Endothelial cell of hepatic sinusoid (primary cell): ENCODE measurements around the gene SLC7A6OS.
"Not testable (repeated sequence)": the region's sequence is repeated elsewhere in the genome, so short reads cannot be mapped to it uniquely, and the experiment has no call there.

Source experiments
- in situ Hi-C: cut with HindIII; loops from 2 replicates; pipeline ENCODE4 v1.10.0; 2017; ENCODE audit warnings: low sequenced_read_pairs

The SLC7A6OS gene

DNA sequence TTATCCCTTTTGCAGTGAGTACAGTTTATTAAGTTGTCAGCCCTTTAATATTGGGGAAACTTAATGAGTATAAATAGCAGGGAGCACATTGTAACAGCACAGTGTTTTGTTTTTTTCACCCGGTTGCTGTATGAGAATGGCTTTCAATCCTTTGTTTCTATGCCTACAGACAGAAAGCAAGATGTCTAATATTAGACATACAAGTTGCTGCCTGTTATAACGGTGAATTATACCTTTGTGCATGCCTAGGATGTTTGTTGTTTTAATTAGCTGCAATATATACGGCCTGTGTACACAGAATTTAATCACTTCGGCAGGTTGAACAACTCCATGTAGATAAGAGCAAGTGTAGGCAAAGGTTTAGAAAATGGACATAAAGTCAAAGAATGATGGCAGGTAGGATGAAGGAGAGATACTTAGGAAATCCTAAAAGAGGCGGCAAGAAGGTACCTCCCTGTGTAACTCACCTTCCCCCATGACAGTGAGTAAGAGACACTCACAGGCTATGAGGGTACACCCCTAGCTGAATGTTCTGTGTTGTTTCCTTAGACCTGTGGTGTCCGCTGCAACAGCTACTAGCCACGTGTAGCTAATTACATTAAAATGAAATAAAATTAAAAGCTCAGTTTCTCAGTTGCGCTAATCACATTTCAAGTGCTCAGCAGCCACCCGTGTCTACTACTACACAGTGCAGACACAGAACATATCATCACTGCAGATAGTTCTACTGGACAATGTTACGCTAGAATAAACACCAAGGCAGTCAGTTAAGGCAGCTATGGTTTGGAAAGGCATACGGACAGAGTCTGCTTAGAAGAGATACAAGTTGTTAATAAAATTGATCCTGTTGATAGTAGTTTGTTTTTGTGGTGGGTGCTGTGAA, 10.9 kb downstream of the SLC7A6OS start:
- in situ Hi-C loops: no loop called here

DNA sequence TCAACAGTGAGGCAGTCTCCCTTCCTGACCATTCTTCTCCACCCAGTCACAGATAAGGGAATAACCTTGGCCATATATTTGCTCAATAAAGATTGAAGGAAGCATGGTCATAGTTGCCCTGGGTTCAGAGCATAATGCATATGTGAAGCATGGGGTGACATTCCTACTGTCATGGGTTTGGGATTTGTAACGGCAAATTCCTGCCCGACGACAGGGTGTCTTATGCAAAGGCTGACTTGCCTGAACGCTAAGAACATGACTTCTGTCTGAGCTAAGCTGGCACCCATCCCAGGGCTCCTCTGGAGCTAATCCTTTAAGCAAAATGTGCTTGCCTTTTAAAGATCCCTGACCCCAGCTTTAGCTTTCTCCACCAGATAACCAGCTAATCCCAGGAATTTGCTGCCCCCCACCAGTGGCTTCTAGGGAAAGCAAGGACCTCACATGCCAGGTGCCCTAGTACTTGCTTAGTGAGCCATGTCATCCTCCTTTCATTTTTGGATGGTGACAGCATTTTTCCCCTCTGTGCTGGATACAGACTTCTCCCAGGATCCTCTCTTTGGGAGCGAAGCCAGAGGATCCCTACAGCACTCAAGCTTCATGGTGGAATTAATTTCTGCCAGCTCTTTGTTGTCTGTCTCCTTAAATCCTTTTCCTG, 11.7 kb downstream of the SLC7A6OS start:
- in situ Hi-C loops: no loop called here

DNA sequence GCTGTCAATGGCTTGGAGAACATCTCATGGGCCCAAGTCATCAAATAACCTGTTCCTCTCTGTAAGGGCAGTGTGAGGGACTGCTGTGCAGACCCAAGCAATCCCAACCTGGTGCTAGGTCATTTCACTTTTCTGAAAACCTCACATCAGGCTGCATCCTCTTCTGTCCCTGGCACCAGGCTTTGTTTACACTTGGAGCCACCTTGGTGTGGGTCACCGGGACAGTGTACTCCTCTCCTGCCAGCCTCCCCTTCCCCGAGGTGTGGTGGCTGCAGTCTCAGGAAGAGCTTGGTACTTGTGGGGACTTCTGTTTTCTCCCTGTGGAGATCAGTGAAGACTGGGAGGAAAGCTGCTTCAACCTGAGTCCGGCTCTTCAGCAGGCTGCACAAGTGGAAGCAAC, 12.4 kb downstream of the SLC7A6OS start:
- in situ Hi-C loops: no loop called here

- in situ Hi-C loops: no loop called here
Measured at GRCh38 chr16:68297908-68298307, 12.8 kb downstream of the SLC7A6OS start.

DNA sequence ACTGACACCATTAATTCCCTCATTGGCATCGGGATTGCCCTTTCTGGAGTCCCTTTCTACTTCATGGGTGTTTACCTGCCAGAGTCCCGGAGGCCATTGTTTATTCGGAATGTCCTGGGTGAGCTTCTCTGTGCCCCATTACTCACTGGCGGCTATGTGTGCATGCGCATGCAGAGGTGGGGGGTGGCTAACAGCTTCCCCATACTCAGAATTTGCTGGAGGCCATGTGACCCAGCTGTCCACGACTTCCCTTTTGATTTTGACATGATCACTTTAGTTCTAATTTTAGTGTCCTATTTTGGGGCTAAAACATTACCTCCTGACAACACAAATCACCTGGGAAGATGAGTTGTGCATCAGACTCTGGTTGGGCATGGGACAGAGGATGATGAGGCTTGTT, 14.1 kb downstream of the SLC7A6OS start:
- in situ Hi-C loops: no loop called here

DNA sequence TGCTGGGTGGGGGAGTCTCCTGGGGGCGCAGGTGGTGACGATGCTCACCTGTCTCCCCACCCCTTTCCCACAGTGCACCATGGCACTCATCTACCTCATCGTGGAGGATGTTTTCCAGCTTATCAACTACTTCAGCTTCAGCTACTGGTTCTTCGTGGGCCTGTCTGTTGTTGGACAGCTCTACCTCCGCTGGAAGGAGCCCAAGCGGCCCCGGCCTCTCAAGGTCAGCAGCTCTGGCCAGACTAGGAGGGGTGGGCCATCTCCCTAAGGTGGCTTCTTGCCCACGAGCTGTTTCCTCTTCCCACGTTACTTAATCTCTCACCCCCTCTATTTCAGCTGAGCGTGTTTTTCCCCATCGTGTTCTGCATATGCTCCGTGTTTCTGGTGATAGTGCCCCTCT, 14.5 kb downstream of the SLC7A6OS start:
- in situ Hi-C loops: no loop called here

GRCh38 chr16:68292425-68292824, 18.3 kb downstream of the SLC7A6OS start:
- in situ Hi-C loops: no loop called here

DNA sequence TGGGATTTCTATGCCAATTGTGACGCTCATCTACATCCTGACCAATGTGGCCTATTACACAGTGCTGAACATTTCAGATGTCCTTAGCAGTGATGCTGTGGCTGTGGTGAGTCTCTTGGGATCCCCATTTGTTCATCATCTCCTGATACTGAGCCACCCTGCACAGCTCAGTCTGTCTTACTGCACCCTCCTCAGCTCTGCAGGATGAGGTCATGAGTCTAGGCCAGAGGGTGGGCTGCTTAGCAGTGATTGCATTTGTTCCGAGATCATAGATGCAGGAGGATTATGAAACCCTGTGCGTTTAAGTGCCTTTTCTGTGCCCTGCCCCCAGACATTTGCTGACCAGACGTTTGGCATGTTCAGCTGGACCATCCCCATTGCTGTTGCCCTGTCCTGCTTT, 19.5 kb downstream of the SLC7A6OS start:
- in situ Hi-C loops: no loop called here

GRCh38 chr16:68290450-68290849, 20.3 kb downstream of the SLC7A6OS start:
- in situ Hi-C loops: no loop called here

GRCh38 chr16:68289621-68290329, 21.0 kb downstream of the SLC7A6OS start:
- in situ Hi-C loops: no loop called here

GRCh38 chr16:68289202-68289601, 21.5 kb downstream of the SLC7A6OS start:
- in situ Hi-C loops: no loop called here

GRCh38 chr16:68288796-68289195, 21.9 kb downstream of the SLC7A6OS start:
- in situ Hi-C loops: not testable (repeated sequence)

- in situ Hi-C loops: no loop called here
Measured at GRCh38 chr16:68288252-68288650, 22.5 kb downstream of the SLC7A6OS start.

- in situ Hi-C loops: no loop called here
Measured at GRCh38 chr16:68287276-68288251, 23.2 kb downstream of the SLC7A6OS start.

DNA sequence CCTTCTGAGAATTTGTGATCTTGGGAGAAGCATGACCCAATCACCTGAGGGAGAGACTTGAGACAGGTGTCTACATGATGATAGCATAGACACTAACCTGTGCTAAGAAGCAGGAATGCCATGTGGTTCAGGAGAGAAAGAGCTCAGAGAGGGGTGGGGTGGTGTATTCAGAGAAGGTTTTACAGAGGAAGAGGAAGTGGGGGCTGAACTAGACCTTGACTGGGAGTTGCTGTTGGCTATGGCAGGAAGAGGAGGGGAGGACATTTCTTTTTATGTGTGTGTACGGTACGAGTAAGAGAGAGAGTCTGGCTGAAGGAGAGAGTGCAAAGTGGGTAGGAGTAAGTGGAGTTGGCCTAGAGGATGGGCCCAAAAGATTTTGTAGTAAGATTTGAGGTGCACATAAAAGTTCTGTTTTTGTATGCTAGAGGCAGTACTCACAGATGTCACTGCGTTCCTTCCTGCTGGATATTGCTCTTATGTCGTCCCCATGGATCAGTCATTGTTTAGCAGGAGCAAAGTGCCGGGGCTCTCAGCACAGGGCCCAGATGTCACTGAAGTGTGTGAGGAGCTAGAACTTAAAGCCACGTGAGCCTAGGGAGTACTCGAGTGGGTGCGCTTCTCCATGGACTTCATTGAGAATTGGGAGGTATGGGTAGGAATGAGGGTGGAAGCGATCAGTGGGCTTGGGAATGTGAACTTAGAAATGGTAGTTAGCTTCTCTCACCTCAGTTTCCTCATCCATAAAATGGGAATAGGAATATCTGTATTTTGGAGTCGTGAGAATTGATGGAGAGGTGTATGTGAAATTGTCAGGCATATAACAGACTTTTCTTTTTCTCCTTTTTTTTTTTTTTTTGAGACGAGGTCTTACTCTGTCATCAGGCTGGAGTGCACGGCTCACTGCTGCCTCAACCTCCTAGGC, 24.3 kb downstream of the SLC7A6OS start:
- in situ Hi-C loops: no loop called here

DNA sequence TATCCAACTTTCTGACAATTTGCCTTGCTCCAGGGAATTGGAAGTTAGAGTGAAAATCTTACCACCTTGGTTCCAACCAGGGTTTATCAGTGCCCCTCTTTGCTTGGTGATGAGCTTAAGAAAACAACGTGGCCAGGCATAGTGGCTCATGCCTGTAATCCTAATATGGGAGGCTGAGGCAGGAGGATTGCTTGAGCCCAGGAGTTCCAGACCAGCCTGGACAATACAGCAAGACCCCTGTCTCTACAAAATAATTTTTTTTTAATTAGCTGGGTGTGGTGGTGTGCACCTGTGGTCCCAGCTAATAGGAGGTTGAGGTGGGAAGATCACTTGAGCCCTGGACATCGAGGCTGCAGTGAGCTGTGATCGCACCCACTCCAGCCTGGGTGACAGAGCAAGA, 25.1 kb downstream of the SLC7A6OS start:
- in situ Hi-C loops: no loop called here

DNA sequence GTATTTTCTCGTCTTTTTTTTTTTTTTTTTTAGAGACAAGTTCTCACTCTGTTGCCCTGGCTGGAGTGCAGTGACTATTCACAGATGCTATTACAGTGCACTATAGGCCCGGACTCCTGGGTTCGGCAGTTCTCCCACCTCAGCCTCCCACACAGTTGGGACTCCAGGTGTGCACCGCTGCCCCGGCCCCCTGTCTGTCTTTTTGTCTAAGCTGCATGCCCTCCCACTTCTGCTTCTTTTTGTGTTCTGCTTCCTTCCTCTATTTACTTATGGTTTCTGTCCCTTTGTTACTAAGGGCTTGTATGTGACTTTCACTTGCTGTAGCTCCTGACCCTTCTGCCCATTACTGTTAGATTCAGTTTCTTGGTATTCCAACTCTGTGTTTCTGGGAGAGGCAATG, 25.9 kb downstream of the SLC7A6OS start:
- in situ Hi-C loops: no loop called here

- in situ Hi-C loops: no loop called here
Measured at GRCh38 chr16:68283801-68284598, 26.7 kb downstream of the SLC7A6OS start.

DNA sequence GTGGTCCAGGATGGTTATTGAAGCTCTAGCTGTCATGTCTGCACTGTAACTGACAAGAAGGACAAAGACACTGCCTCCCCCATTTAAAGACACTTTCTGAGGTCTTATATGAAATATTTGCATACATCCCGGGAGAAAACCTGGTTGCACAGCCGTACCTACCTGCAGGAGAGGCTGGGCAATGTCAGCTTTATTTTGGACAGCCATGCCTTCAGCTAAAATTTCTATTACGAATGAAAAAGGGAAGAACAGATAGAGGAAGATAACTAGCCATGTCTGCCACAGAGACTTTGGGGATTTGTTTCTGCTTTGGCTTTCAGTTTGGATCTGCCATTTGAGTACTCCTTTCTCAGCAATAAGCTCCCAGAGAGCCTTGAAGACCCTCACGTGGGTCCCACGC, 27.4 kb downstream of the SLC7A6OS start:
- in situ Hi-C loops: no loop called here
